Measurements from ENCODE around the gene CDH4. TPM values are rescaled to one million over a fixed set of nuclear protein-coding genes. Genes with fewer than 3 reads are reported as not detected.

CDH4 gene
- total and polyA plus RNA-seq, 2 of the 13 experiments (the other 11 are each of a cell fraction or from before 2014, with no cell fraction given) = not detected

DNA sequence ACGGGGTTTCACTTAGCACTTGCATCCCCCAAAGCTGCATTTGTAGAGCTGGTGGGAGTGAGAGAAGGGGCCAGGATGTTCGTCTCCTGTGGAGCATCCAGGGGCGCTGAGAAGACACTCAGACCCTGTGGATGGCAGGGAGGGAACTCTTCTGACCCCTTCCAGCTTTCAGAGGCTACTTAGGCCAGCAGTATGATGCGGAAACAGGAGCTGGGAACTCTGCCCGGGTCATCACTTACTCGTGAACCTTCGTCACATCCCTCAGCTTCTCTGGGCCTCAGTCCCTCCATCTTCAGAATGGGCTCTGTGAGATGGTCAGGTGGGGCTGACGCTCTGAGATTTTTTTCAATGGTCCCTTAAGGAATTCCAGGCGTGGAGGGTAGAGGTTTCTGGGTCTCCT lies 585.1 kb downstream of the CDH4 start (continued):
- TF ChIP-seq TCF12 (IDR thresholded peaks at IDR 0.05) (no peak), TCF12 (CRISPR knock-in tag; IDR thresholded peaks at IDR 0.05) (no peak), ZNF20 (CRISPR knock-in tag; IDR thresholded peaks at IDR 0.05) (no peak), ZNF567 (CRISPR knock-in tag; IDR thresholded peaks at IDR 0.05; ENCODE audit: borderline replicate concordance) (no peak), RBM39 (IDR thresholded peaks at IDR 0.05; ENCODE audit: low read depth, low read length, poor library complexity, severe bottlenecking) (no peak)
- TF ChIP-seq, protein P1, sequence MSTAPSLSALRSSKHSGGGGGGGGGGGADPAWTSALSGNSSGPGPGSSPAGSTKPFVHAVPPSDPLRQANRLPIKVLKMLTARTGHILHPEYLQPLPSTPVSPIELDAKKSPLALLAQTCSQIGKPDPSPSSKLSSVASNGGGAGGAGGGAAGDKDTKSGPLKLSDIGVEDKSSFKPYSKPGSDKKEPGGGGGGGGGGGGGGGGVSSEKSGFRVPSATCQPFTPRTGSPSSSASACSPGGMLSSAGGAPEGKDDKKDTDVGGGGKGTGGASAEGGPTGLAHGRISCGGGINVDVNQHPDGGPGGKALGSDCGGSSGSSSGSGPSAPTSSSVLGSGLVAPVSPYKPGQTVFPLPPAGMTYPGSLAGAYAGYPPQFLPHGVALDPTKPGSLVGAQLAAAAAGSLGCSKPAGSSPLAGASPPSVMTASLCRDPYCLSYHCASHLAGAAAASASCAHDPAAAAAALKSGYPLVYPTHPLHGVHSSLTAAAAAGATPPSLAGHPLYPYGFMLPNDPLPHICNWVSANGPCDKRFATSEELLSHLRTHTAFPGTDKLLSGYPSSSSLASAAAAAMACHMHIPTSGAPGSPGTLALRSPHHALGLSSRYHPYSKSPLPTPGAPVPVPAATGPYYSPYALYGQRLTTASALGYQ (CRISPR knock-in tag; IDR thresholded peaks at IDR 0.05) = no peak

GRCh38 chr20:61839223-61839911 lies 587.3 kb downstream of the CDH4 start:
- FAIRE-seq (peak; percentile 89), DNase-seq (ENCODE audit: low spot score) (no peak), ATAC-seq (no peak)
- Histone ChIP-seq H3K4me1 (ENCODE audit: insufficient read depth, low read length) (no peaks in the 10 kb centered on the region), H3K9ac (ENCODE audit: insufficient read depth, low read depth, low read length) (no peak overlapping the region), H4K20me1 (ENCODE audit: insufficient read depth, low read length) (no peaks in the 10 kb centered on the region; the same call in 1 of the 2 replicates), H3K27me3 (ENCODE audit: control insufficient read depth in 1 of 2, insufficient read depth in 2 of 2, low read length in 2 of 2) (peaks cover 17 to 81% of the 10 kb centered on the region in 2 experiments), H3K4me2 (ENCODE audit: low read depth, low read length) (no peak overlapping the region), H3K36me3 (replicated peaks in 1 of 2; ENCODE audit: control insufficient read depth in 1 of 2, insufficient read depth in 2 of 2, low read length in 2 of 2) (no peaks in the 10 kb centered on the region), H3K4me3 (replicated peaks in 1 of 3; ENCODE audit: insufficient read depth in 1 of 3, low read depth in 2 of 3, low read length in 3 of 3) (no peak overlapping the region), H3K9me3 (ENCODE audit: low read length) (no peaks in the 10 kb centered on the region), H3K79me2 (ENCODE audit: insufficient read depth, low read length) (no peaks in the 10 kb centered on the region), H2AFZ (ENCODE audit: low read length) (no peak overlapping the region), H3K27ac (ENCODE audit: extremely low read length, insufficient read depth, low read length) (no peak overlapping the region)
- CTCF ChIA-PET (ENCODE audit: low intra/inter-chr PET ratio, low total read pairs) = no interaction called here
- intact Hi-C loops (cut with micrococcal nuclease; ENCODE audit: unreplicated experiment) = no loop called here
- in situ Hi-C loops (cut with HindIII; ENCODE audit: extremely low pct_ligation_motif_present, low pct_unique_long_range_greater_than_20kb) = no loop called here
- no TSS peak for BruUV-seq (replicated peaks)
- 45% methylated on average over 10 of the region's 10 CpGs for WGBS (ENCODE audit: low lambda C conversion rate)
- POLR2A ChIA-PET = no interaction called here
- TF ChIP-seq ZNF749 (CRISPR knock-in tag; IDR thresholded peaks at IDR 0.05; ENCODE audit: borderline replicate concordance) (no peak), USF2 (IDR thresholded peaks at IDR 0.05; ENCODE audit: low read depth, low read length) (no peak), USF2 (CRISPR knock-in tag; IDR thresholded peaks at IDR 0.05; ENCODE audit: borderline replicate concordance) (no peak), ZNF720 (CRISPR knock-in tag; IDR thresholded peaks at IDR 0.05) (no peak), IKZF1 (IDR thresholded peaks at IDR 0.05) (peak; percentile 95), ZNF563 (CRISPR knock-in tag; IDR thresholded peaks at IDR 0.05) (no peak), AGO2 (optimal IDR thresholded peaks at IDR 0.05; ENCODE audit: low read depth, low read length) (no peak), ZNF33B (CRISPR knock-in tag; IDR thresholded peaks at IDR 0.05) (no peak), HNF4G (IDR thresholded peaks at IDR 0.05; ENCODE audit: borderline replicate concordance, low read depth, low read length) (no peak), HNF4G (CRISPR knock-in tag; IDR thresholded peaks at IDR 0.05; ENCODE audit: borderline replicate concordance, low read depth) (no peak)
- TF ChIP-seq, protein P2, sequence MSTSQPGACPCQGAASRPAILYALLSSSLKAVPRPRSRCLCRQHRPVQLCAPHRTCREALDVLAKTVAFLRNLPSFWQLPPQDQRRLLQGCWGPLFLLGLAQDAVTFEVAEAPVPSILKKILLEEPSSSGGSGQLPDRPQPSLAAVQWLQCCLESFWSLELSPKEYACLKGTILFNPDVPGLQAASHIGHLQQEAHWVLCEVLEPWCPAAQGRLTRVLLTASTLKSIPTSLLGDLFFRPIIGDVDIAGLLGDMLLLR (CRISPR knock-in tag; IDR thresholded peaks at IDR 0.05) = no peak
- TF ChIP-seq, protein P3, sequence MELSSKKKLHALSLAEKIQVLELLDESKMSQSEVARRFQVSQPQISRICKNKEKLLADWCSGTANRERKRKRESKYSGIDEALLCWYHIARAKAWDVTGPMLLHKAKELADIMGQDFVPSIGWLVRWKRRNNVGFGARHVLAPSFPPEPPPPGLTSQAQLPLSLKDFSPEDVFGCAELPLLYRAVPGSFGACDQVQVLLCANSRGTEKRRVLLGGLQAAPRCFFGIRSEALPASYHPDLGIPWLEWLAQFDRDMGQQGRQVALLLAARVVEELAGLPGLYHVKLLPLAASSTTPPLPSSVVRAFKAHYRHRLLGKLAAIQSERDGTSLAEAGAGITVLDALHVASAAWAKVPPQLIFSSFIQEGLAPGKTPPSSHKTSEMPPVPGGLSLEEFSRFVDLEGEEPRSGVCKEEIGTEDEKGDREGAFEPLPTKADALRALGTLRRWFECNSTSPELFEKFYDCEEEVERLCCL (CRISPR knock-in tag; IDR thresholded peaks at IDR 0.05; ENCODE audit: borderline replicate concordance) = no peak

Measured in HepG2 (cell line).